T follicular helper cell (primary cell): ENCODE measurements around the gene TCF7L2.
"Not testable (repeated sequence)": the region's sequence is repeated elsewhere in the genome, so short reads cannot be mapped to it uniquely, and the experiment has no call there.

Source experiments
- DNase-seq: peaks from one replicate; pipeline ENCODE4 v3.0.0-alpha.2; 2020; ENCODE audit warnings: low read depth

TCF7L2 gene

GRCh38 chr10:113095419-113096127 lies 145.5 kb downstream of the TCF7L2 start:
- DNase-seq = no peak

- DNase-seq = no peak
Measured at GRCh38 chr10:113096128-113096996, 146.3 kb downstream of the TCF7L2 start.

GRCh38 chr10:113097036-113097435 lies 147.0 kb downstream of the TCF7L2 start:
- DNase-seq = no peak

- DNase-seq = no peak
Measured at GRCh38 chr10:113099431-113100183, 149.6 kb downstream of the TCF7L2 start.

GRCh38 chr10:113100281-113100680 lies 150.2 kb downstream of the TCF7L2 start:
- DNase-seq = no peak

- DNase-seq = no peak
Measured at GRCh38 chr10:113103131-113103840, 153.2 kb downstream of the TCF7L2 start.

GRCh38 chr10:113104047-113104446 lies 154.0 kb downstream of the TCF7L2 start:
- no peak for DNase-seq

- DNase-seq = no peak
Measured at GRCh38 chr10:113108194-113108835, 158.3 kb downstream of the TCF7L2 start.

- no peak for DNase-seq
Measured at GRCh38 chr10:113108948-113109347, 158.9 kb downstream of the TCF7L2 start.

GRCh38 chr10:113109482-113109881 lies 159.4 kb downstream of the TCF7L2 start:
- not testable (repeated sequence) for DNase-seq

GRCh38 chr10:113111260-113111659 lies 161.2 kb downstream of the TCF7L2 start:
- no peak for DNase-seq

- DNase-seq = no peak
Measured at GRCh38 chr10:113111900-113112853, 162.1 kb downstream of the TCF7L2 start.

- DNase-seq = no peak
Measured at GRCh38 chr10:113113241-113113640, 163.2 kb downstream of the TCF7L2 start.

GRCh38 chr10:113113918-113114317 lies 163.9 kb downstream of the TCF7L2 start:
- DNase-seq = no peak

- DNase-seq = no peak
Measured at GRCh38 chr10:113115556-113115955, 165.5 kb downstream of the TCF7L2 start.

GRCh38 chr10:113118882-113119281 lies 168.8 kb downstream of the TCF7L2 start:
- no peak for DNase-seq

- DNase-seq = no peak
Measured at GRCh38 chr10:113119801-113120200, 169.8 kb downstream of the TCF7L2 start.

- DNase-seq = no peak
Measured at GRCh38 chr10:113121153-113121552, 171.1 kb downstream of the TCF7L2 start.

- no peak for DNase-seq
Measured at GRCh38 chr10:113122947-113123346, 172.9 kb downstream of the TCF7L2 start.

GRCh38 chr10:113124724-113125123 lies 174.7 kb downstream of the TCF7L2 start:
- no peak for DNase-seq
